ENCODE results near the gene RAD51D. TPM values are rescaled to one million over a fixed set of nuclear protein-coding genes. Genes with fewer than 3 reads are reported as not detected.
"Not testable (repeated sequence)": the region's sequence is repeated elsewhere in the genome, so short reads cannot be mapped to it uniquely, and the experiment has no call there.

The RAD51D gene
- total RNA-seq, 2 donors from 2014 or later = 6.1 to 17.3 TPM

DNA sequence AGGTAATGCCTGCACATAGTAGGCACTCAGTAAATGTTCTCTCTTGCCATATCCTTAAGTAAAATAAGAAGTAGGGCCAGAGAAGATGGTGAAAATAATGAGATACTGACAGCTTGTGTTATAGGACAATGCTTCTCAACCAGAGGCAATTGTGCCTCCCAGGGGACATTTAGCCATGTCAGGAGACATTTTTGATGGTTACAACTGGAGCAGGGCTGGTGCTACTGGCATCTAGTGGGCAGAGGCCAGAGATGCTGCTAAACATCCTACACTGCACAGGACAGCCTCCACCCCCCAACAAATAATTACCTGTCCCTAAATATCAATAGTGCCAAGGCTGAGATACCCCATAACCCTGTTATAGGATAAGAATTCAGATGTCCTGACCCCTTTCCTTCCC, 1.7 kb downstream of the RAD51D start:
- Histone ChIP-seq H3K36me3 (no peaks in the 10 kb centered on the region), H3K4me1 (peaks cover 5% of the 10 kb centered on the region), H3K9me3 (no peaks in the 10 kb centered on the region), H3K4me3 (no peak overlapping the region), H3K27ac (no peak overlapping the region), H3K27me3 (no peaks in the 10 kb centered on the region), H3K9ac (ENCODE audit: low read depth in 2 of 2, low read length in 2 of 2) (no peak overlapping the region)
- DNase-seq = no peak
- no peak for TF ChIP-seq CTCF (IDR thresholded peaks at IDR 0.05)
- intact Hi-C loops (cut with DNase I) = loop anchor here (2.0 to 5.0 kb wide), 2 partner anchors 119 to 696 kb away; no protein-coding TSS in a partner anchor

- TF ChIP-seq CTCF (IDR thresholded peaks at IDR 0.05) = no peak
- intact Hi-C loops (cut with DNase I) = loop anchor here (5.0 kb wide), 1 partner anchor 695 kb away; no protein-coding TSS in a partner anchor
- no peak overlapping the region for H3K9ac ChIP-seq (ENCODE audit: low read depth in 2 of 2, low read length in 2 of 2)
Observed at GRCh38 chr17:35116845-35117244, 2.8 kb downstream of the RAD51D start.

GRCh38 chr17:35110791-35111190, 8.9 kb downstream of the RAD51D start:
- H3K4me3 ChIP-seq; intact Hi-C loops (cut with DNase I); H3K9me3 ChIP-seq; H3K36me3 ChIP-seq; H3K27me3 ChIP-seq; H3K4me1 ChIP-seq; H3K9ac ChIP-seq (ENCODE audit: low read depth in 2 of 2, low read length in 2 of 2); DNase-seq; H3K27ac ChIP-seq: not testable (repeated sequence)

More at GRCh38 chr17:35116845-35117244, 2.8 kb downstream of the RAD51D start:
- no peaks in the 10 kb centered on the region for H3K27me3 ChIP-seq
- H3K4me3 ChIP-seq = no peak overlapping the region
- H3K9me3 ChIP-seq = no peaks in the 10 kb centered on the region
- H3K27ac ChIP-seq = no peak overlapping the region
- peaks cover 5% of the 10 kb centered on the region for H3K4me1 ChIP-seq
- no peak for DNase-seq
- H3K36me3 ChIP-seq = no peaks in the 10 kb centered on the region

DNA sequence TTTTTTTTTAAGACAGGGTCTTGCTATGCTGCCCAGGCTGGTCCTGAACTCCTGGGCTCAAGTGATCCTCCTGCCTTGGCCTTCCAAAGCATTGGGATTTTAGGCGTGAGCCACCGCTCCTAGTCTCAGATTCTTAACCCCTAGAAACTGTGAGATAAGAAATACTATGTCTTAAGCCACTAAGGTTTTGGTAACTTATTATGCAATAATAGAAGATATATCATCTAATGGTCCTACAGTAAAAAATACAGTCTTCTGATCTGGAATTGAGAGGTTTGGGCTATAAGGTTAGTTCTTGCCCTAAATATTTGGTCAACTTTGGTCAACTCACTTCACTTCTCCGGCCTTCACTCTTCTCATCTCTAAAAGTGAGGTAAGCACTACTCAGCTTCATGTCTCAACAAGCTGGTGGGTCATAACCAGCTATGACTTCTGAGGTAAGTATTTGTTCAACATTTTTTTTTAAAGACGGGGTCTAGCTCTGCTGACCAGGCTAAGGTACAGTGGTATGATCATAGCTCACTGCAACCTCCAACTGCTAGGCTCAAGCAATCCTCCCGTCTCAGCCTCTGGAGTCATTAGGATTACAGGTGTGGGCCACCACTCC, 14.7 kb downstream of the RAD51D start:
- no peak for DNase-seq
- TF ChIP-seq CTCF (IDR thresholded peaks at IDR 0.05) = no peak
- Histone ChIP-seq H3K36me3 (peaks cover 6% of the 10 kb centered on the region), H3K4me3 (no peak overlapping the region), H3K9me3 (no peaks in the 10 kb centered on the region), H3K27me3 (no peaks in the 10 kb centered on the region), H3K4me1 (no peaks in the 10 kb centered on the region), H3K9ac (ENCODE audit: low read depth in 2 of 2, low read length in 2 of 2) (no peak overlapping the region), H3K27ac (no peak overlapping the region)
- intact Hi-C loops (cut with DNase I) = no loop called here

GRCh38 chr17:35103271-35103670, 16.4 kb downstream of the RAD51D start:
- intact Hi-C loops (cut with DNase I) = no loop called here
- Histone ChIP-seq H3K36me3 (peaks cover 6% of the 10 kb centered on the region), H3K9me3 (no peaks in the 10 kb centered on the region), H3K27ac (no peak overlapping the region), H3K4me3 (no peak overlapping the region), H3K27me3 (no peaks in the 10 kb centered on the region), H3K4me1 (no peaks in the 10 kb centered on the region), H3K9ac (ENCODE audit: low read depth in 2 of 2, low read length in 2 of 2) (no peak overlapping the region)
- TF ChIP-seq CTCF (IDR thresholded peaks at IDR 0.05) = no peak
- DNase-seq = no peak

- no peaks in the 10 kb centered on the region for H3K4me1 ChIP-seq
- TF ChIP-seq CTCF (IDR thresholded peaks at IDR 0.05) = no peak
- no peak overlapping the region for H3K4me3 ChIP-seq
- H3K36me3 ChIP-seq = peaks cover 6% of the 10 kb centered on the region
- no peak for DNase-seq
- H3K9ac ChIP-seq (ENCODE audit: low read depth in 2 of 2, low read length in 2 of 2) = no peak overlapping the region
- no peak overlapping the region for H3K27ac ChIP-seq
- no peaks in the 10 kb centered on the region for H3K9me3 ChIP-seq
- H3K27me3 ChIP-seq = no peaks in the 10 kb centered on the region
- intact Hi-C loops (cut with DNase I) = no loop called here
Observed at GRCh38 chr17:35101725-35102124, 17.9 kb downstream of the RAD51D start.

Measured in colonic mucosa (tissue), 4 donors.